ENCODE results near the gene SCN9A. TPM values are rescaled to one million over a fixed set of nuclear protein-coding genes. Genes with fewer than 3 reads are reported as not detected.

The SCN9A gene
- total RNA-seq, 4 donors from 2014 or later, result 1.1 to 8.8 (median 5.2) TPM

DNA sequence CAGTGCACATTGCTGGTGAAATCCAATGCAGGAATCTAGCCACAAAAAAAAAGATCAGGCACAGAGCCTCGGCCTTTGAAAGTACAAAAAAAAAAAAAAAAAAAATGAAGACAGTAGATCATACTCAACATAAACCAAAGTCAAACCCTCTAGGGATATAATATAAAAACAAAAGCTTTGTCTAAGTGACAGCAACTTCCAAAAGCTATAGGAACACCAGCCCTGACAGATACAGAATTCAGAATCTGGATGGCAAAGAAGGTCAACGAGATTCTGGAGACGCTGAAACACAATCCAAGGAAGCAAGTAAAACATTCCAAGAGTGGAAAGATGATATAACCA is 194.0 kb downstream of the SCN9A start:
- H3K9me3 ChIP-seq, result no peaks in the 10 kb centered on the region
- no peak overlapping the region for H3K27ac ChIP-seq
- H3K4me3 ChIP-seq, result no peak overlapping the region
- H3K36me3 ChIP-seq, result no peaks in the 10 kb centered on the region
- whole genome bisulfite sequencing, result 23% methylated on average over 3 of the region's 3 CpGs
- no peak for DNase-seq (ENCODE audit: low spot score in 2 of 2)
- H3K27me3 ChIP-seq, result no peaks in the 10 kb centered on the region
- no peaks in the 10 kb centered on the region for H3K4me1 ChIP-seq
- TF ChIP-seq, protein P1, sequence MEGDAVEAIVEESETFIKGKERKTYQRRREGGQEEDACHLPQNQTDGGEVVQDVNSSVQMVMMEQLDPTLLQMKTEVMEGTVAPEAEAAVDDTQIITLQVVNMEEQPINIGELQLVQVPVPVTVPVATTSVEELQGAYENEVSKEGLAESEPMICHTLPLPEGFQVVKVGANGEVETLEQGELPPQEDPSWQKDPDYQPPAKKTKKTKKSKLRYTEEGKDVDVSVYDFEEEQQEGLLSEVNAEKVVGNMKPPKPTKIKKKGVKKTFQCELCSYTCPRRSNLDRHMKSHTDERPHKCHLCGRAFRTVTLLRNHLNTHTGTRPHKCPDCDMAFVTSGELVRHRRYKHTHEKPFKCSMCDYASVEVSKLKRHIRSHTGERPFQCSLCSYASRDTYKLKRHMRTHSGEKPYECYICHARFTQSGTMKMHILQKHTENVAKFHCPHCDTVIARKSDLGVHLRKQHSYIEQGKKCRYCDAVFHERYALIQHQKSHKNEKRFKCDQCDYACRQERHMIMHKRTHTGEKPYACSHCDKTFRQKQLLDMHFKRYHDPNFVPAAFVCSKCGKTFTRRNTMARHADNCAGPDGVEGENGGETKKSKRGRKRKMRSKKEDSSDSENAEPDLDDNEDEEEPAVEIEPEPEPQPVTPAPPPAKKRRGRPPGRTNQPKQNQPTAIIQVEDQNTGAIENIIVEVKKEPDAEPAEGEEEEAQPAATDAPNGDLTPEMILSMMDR (IDR thresholded peaks at IDR 0.05), result no peak
- no peak for TF ChIP-seq POLR2A (IDR thresholded peaks at IDR 0.05)
- TF ChIP-seq POLR2AphosphoS5 (IDR thresholded peaks at IDR 0.05), result no peak
- TF ChIP-seq EP300 (IDR thresholded peaks at IDR 0.05), result no peak

DNA sequence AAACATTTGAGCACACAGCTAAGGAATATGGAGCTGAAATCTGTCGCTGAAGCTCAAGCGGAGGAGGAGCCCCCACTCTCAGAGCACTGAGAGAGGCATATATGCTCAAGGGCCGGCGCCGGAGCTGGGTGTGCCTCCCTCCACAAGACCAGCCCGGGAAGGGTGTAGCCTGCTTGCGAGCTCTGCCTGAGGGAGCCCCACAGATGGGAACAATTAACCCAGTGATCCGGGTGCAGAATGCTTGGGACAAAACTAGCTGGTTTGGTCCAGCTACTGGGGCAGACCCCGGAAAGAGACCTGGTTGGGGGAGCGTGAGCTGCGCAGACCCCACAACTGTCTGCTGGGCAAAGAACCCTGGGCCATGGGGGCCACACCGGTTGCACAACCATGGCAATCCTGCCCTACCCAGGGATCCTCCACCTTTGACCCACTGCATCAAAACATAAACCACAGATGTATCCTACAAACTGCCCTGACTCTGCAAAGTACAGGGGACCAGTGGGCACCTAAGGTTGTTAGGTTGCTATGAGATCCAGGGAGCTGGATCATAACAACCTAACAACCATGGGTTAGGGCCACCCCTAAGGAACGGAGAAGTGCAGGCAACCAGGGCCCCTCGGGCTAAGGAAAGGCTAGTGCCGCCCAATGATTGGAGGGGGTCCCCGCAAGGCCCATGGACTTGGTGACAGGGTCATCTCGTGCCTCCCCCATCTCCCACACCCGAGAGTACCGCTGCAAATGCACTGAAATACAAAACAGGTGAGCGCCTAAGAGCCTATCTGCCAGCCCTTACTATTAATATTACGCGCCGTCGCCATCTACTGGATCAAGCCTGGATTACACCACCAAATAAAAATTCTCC is 194.6 kb downstream of the SCN9A start:
- TF ChIP-seq, protein P1 (IDR thresholded peaks at IDR 0.05), result peak in 1 of 2 donors; percentile 17
- no peak for TF ChIP-seq POLR2A (IDR thresholded peaks at IDR 0.05)
- Histone ChIP-seq H3K36me3 (no peaks in the 10 kb centered on the region), H3K9me3 (no peaks in the 10 kb centered on the region), H3K27me3 (no peaks in the 10 kb centered on the region), H3K27ac (no peak overlapping the region), H3K4me3 (no peak overlapping the region), H3K4me1 (no peaks in the 10 kb centered on the region)
- no peak for DNase-seq (ENCODE audit: low spot score in 2 of 2)
- 38% methylated on average over 13 of the region's 24 CpGs for WGBS

DNA sequence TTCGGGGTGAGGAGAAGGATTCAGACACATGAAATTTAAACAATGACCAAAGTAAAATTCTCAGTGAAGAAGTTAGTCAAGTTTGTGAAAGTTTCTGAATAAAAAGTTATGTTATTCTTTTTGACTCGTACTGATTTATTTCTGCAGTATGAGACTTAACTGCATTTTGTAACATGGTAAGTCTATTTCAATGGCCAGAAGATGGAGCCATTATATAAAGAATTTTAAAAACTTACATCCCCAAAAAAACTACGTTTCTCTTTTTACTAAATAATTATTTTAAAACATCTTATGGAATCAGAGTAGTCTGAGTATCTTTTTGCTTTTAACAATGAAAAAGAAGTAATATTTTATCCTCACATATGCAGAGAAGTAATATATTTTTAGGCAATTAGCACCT is 196.5 kb downstream of the SCN9A start:
- DNase-seq (ENCODE audit: low spot score in 2 of 2), result no peak
- TF ChIP-seq, protein P1 (IDR thresholded peaks at IDR 0.05), result no peak
- no peak for TF ChIP-seq POLR2A (IDR thresholded peaks at IDR 0.05)
- TF ChIP-seq EP300 (IDR thresholded peaks at IDR 0.05), result no peak
- no peak for TF ChIP-seq POLR2AphosphoS5 (IDR thresholded peaks at IDR 0.05)
- WGBS, result 45% methylated on average over 3 of the region's 3 CpGs

DNA sequence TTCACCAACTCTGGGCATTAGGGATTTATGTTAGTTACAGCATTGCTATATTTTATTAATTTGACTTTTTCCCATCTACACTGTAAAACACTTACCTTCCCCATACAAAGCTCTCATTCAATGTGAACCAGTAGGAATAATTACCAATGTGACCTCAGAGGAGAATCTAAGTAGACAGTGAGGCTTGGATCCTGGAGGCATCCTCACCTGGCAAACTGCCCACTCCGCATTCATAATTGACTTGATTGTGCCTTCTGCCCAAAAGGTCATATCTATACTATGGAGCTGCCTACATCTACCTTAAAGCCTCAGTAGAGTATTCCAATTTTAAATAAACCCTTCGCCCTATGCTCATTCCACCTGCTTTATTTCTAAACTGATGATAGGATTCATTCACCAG is 202.5 kb downstream of the SCN9A start:
- 86% methylated on average over 2 of the region's 2 CpGs for WGBS

More for the DNA sequence above, 196.5 kb downstream of the SCN9A start:
- Histone ChIP-seq H3K9me3 (no peaks in the 10 kb centered on the region), H3K27ac (no peak overlapping the region), H3K4me3 (no peak overlapping the region), H3K36me3 (no peaks in the 10 kb centered on the region), H3K27me3 (no peaks in the 10 kb centered on the region), H3K4me1 (no peaks in the 10 kb centered on the region)

DNA sequence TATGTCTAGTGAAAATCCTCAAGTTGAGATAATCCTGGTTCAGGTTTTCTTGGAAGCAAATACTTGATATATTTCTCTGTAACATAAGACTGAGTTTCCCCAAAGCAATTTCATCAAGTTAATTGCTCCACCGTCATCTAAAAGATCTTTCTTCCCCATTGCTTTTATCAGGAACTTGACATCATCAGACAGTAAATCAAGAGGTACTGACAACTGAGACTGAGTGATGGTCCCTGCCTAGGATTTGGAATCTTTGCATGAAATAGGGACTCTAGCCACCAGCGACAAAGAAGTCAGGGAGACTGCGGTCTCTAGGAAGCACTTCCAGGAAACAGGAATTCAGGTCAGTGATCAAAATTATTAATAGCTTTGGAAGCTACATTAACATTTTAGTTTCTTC is 204.5 kb downstream of the SCN9A start:
- Histone ChIP-seq H3K27me3 (no peaks in the 10 kb centered on the region), H3K4me1 (no peaks in the 10 kb centered on the region), H3K9me3 (no peaks in the 10 kb centered on the region), H3K4me3 (no peak overlapping the region), H3K27ac (no peak overlapping the region), H3K36me3 (no peaks in the 10 kb centered on the region)
- 31% methylated on average over 3 of the region's 3 CpGs for WGBS
- TF ChIP-seq, protein P1 (IDR thresholded peaks at IDR 0.05), result no peak
- TF ChIP-seq POLR2A (IDR thresholded peaks at IDR 0.05) (no peak), EP300 (IDR thresholded peaks at IDR 0.05) (no peak), POLR2AphosphoS5 (IDR thresholded peaks at IDR 0.05) (no peak)
- no peak for DNase-seq (ENCODE audit: low spot score in 2 of 2)

More for the DNA sequence above, 202.5 kb downstream of the SCN9A start:
- TF ChIP-seq POLR2A (IDR thresholded peaks at IDR 0.05) (no peak), POLR2AphosphoS5 (IDR thresholded peaks at IDR 0.05) (no peak), EP300 (IDR thresholded peaks at IDR 0.05) (no peak)
- TF ChIP-seq, protein P1 (IDR thresholded peaks at IDR 0.05), result no peak
- no peaks in the 10 kb centered on the region for H3K4me1 ChIP-seq
- H3K36me3 ChIP-seq, result no peaks in the 10 kb centered on the region
- H3K27ac ChIP-seq, result no peak overlapping the region
- no peaks in the 10 kb centered on the region for H3K27me3 ChIP-seq
- no peak for DNase-seq (ENCODE audit: low spot score in 2 of 2)
- no peak overlapping the region for H3K4me3 ChIP-seq
- H3K9me3 ChIP-seq, result no peaks in the 10 kb centered on the region
